T-helper 1 cell (primary cell): ENCODE measurements around the gene COL4A5.

ENCODE experiments used
- DNase-seq, 5 donors: peaks; one replicate each; pipeline ENCODE4 v3.0.0-alpha.2; 2012 to 2020

Gene COL4A5

DNA sequence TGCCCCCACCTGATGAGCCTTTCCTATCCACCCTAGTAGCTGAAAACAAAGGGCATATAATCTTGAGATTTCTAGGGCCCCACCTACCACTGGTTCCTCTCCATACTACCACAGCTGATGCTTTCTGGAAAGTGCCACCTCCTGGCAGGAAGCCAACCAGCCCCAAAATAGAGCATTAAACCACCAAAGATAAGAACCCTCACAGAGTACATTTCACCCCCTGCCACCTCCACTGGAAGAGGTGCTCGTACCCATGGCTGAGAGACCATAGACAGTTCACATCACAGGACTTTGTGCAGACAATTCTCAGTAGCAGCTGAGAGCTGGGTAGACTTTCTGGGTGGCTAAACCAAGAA lies 202.6 kb downstream of the COL4A5 start:
- DNase-seq = no peak

DNA sequence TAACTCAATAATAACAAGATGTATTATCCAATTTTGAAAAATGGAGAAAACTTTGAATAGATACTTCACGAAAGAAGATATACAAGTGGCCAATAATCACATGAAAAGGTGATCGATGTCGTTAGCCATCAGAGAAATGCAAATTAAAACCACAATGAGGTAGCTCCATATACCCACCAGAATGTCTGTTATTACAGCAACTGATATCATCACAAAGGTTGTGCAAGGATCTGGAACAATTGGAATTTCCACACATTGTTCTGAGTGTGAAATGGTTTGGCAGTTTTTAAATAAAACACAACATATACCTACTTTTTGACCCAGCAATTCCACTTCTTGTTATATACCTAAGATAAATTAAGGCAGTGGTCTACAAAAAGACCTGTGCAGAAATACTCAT lies 225.1 kb downstream of the COL4A5 start:
- no peak for DNase-seq

DNA sequence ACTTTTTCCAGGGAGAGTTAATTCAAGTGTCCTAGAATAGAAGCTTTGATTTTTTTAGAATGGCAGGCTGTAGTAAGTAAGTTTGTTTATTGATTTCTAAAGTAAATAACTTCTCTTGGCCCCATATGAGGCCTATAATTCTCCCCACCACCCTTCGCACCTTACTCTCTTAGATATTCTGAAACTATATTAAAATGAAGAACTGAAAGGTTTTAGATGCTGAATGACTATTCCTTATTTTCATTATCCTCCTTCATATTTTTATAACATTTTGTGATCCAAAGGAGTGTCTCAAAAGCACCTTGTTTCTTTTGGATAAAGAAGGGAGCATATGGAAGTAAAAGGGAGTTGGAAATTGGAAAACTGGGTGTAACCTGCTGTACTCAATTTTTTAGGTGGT lies 226.5 kb downstream of the COL4A5 start:
- no peak for DNase-seq

DNA sequence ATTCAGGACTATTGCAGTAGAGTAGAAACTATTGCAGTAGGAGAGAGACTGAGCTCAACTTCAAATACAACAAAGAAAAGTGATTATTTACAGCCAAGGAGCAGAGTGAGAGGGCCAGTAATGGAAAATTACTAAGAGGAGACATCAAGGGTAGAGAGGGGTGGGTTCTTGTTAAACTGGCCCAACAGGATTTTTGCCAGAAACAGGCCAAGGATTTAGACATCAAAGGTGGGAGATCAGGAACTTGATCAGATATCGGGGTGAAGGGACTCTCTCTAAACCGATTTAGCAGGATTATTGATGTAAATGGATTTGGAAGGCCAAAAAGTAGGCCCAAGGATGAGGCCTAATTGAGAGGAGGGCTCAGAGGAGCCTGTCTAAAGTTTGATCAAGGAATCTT lies 231.9 kb downstream of the COL4A5 start:
- DNase-seq = no peak

DNA sequence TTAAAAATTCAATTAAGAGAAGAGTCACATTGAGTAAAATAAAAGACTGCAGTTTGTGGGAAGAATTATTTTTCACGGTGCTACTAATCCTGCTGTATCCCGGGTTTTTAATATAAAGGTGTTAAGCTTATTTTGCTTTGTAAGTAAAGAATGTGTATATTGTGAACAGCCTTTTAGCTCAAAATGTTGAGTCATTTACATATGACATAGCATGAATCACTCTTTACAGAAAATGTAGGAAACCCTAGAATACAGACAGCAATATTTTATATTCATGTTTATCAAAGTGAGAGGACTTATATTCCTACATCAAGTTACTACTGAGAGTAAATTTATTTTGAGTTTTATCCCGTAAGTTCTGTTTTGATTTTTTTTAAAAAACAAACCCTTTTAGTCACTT lies 257.1 kb downstream of the COL4A5 start:
- no peak for DNase-seq

DNA sequence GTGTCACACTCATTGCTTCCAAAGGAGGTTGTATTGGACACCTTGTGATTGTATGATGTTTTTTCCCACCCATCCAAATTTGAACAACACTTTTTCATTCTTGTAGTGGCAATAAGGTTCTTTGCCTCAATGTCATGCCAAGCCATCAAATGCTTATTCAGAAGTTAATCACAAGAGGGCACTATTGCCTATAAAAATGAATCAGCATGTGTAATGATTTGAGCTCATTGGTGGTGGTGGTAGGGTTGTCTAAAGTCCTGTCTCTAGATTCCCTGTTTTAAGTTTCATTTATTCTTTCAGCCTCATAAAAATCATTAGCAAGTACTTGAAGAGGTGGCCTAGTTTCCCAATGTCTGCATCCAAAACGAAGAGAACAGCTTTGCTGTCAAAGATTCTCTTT lies 259.7 kb downstream of the COL4A5 start:
- DNase-seq = peak in 1 of 5 donors; percentile 2

DNA sequence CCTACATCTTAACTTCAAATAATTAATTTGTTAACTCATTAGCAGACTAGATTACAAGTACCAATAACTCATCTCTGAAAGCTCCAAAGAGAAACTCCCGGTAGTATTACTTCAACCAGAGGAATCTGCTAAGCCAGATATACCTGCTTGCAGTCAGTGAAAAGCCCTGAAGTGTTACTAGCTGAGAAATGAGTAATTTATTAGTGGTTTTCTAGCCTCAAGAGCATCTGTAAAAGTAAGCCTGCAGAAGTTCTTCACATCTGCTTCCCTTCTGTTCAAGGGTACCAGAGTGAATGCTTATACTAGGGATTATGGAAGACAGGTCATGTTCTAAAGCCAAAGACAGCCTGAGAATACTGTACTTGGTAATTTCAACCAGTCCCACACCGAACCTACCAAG lies 262.0 kb downstream of the COL4A5 start:
- DNase-seq = no peak

DNA sequence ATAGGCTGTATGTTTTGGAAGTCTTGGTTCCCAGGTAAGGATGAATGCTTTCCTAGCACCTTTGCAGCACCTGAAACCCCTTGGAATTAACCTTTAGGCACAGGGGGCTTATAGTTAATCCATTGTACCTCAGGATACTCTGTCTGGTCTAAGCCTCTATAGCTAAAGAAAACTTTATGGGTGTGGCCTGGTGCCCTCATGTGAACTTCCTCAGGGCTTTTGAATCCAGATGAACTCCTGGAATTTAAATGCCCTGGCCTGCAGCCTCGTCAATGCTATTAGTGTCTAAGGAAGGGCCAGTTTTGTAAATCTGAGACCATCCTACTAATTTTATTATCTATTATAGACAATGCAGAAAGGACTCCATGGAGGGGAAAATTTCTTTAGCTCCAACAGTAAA lies 262.9 kb downstream of the COL4A5 start:
- no peak for DNase-seq

DNA sequence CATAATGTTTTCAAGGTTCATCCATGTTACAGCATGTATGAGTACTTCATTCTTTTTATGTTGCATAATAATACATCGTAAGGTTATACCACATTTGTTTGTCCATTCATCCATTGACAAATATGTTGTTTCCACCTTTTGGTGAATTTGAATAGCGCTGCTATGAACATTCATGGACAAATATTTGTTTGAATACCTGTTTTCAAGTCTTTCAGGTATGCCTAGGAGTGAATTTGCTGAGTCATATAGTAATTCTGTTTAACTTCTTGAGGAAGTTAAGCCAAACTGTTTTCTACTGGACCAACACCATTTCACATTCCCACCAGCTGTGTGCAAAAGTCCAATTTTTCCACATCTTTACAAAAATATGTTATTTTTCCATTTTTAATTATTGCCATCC lies 265.2 kb downstream of the COL4A5 start:
- no peak for DNase-seq

DNA sequence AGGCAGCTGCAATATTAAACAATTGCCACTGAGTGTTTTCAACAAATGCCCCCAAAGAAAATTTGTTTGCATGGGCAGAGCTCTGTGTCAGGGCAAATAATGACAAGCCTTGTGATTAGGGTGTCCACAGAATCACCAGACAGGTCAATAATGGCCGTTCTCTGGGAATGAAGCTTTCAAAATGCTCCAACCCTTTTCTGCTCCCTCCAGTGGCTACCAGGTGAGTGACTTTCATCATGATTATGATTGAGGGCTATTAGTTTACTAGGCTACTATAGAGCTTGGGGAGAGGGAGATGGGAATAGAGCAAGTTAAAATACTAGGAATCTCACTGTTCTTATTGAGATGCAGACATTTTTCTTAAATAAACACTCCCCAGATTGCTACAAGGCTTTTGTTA lies 273.2 kb downstream of the COL4A5 start:
- DNase-seq = no peak

DNA sequence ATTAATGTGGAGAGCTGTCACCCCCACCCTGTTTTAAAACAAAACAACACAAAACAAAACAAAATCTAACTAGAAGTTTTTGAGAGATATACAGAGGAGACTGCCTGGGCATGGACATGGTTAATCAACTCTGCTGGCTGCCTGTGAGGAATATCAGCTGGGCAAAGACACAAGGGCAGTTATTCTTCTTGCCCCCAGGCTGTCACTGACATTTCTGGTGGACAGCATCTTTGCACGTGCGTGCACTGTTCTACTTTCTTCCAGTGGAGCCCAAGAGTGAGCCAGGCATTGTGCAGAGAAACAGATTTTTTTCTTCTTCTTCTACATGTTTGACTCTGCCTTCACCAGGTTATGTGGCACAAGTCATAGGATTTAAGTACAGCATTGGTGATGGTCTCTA lies 282.9 kb downstream of the COL4A5 start:
- no peak for DNase-seq

DNA sequence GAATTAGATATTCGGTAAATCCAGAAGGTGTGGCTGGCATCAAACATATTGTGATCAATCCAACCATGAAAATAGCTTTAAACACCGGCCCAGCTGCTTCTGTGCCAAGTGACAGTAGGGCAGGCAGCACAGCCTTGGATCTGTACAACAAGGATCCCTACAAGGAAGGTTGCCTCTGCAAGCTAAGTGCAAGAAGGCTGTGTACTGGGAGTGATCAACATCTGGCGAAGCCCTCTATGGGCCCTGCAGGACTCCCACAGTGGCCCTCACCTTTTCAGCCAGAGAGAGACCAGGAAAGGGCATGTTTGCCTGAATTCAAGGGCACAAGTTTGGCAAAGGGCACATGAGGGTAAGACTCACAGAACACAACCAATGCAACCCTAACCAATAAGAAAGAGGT lies 287.1 kb downstream of the COL4A5 start:
- DNase-seq = no peak

DNA sequence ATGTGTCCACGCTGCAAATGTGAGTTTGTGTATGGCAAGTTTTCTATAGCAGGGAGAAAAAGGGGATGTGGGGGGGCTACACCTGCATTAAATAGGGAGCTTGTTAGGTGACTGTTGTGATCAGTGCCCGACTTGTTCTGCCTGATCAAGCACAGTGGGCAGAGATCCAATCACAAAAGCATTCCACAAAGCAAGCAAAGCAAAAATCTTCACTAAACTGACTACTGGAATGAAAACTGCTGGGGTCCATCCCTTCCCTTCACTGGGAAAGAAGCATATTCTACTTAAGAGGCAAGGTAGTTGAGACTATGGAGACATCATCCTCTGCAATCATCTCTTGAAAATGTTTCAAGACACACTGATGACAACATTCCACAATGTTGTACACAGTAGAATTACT lies 291.5 kb downstream of the COL4A5 start:
- DNase-seq = no peak

DNA sequence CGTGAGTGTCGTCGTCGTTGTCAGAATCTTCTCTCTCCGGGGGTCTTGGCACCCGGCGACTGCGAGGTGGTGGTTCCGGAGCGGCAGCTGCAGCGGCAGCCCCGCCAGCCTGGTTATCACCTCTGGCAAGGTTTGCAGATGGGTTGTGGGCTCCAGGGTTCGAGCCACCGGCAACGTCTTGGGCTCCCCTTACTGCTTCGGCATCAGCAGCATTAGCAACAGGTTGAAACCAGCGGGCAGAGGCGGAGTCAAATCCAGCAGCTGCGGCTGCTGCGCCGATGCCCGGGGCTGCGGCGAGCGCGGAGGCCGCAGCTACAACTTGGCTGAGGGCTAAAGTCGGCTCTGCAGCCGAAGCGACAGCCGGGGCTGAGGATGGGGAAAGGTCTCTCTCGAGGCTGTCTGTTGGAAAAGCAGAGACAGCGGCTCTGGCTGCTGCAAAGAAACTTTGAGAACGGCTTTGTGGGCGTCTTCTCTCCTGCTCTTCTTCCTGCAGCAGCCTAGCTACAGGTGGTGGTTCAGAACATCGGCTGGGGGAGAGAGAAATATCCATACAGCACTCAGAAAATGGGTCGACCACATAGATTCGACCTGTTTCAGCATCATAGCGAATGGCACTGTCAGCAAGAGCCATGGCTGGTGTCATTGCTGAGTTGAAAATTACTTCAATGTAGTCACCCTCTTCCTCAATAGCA lies 293.1 kb downstream of the COL4A5 start:
- DNase-seq = no peak

DNA sequence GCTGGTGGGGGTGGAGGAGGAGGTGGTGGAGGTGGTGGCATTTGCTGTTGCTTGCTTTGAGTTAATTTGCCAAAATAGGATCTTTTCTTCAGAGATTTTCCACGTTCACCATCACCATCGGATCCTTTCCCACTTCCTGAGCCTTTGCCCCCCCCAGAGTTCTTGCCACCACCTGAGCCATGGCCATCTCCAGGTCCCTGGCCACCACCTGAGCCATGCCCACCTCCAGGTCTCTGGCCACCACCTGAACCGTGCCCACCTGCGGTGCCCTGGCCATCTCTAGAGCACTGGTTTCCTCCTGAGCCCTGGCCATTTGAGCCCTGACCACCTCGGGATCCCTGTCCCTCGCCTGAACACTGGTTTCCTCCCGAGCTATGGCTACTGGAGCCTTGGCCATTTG lies 294.8 kb downstream of the COL4A5 start:
- DNase-seq = no peak

DNA sequence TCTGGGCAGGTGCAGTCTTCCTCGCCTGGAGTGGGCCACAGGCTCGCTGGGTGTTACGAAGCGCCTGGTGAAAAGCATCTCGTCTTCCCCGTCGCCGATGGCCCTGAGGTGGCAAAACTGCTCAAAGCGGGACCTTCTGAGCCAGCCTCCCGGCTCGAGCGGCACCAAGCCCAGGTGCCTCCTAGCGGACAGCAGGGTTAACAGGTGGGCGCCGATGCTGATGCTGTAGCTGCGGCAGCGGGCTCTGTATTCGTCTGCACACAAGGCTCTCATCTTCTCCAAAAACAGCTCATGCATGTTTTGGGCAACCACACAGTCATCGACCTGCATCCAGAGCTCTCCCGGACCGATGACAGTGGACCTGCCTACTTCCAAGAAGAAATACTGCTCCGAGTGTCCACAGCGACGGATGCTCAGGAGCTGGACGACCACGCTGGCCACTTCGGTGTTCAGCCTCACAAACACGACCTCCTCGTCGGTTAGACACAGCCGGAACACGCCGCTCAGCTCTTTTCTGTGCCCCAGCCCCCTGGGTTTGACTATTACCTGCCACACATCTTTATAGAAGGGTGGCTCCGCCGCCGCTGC lies 295.5 kb downstream of the COL4A5 start:
- no peak for DNase-seq

DNA sequence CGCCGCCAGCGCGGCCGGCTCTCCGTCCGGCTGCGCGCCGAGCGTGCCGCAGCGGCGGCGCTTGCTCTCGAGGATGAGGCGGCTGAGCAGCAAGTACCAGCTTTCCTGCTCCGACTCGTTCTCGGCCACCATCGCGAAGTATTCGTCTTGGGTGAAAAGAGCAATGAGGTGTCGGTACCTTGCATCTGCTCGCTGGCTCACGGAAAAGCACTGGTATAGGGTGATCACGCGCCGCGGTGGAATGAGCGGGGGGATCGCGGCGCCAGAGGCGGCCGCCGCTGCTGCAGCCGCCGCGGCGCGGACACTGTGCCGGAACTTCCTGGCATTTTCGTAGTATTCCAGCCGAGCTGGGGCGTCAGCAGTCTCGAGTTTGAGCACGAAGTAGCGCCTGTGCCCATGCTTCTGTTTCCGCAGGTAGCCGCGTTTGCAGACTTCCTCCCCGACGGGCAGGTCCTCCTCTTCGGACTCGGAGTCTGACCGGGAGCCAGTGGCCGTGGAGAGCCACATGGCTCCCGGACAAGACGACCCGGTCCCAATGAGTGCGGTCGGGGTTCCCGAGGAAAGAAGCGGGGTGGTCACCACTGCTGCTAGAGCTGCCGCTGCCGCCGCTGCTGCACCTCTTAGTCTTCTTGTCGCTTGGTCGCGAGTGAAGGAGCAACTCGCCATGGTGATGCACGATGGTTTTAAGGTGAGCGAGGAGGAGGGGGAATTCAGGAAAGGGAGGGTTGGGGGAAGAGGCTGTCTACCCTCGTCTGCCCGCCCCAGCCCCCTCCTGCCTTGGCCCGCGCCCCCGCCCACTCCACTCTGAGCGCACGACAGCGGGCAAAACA lies 296.3 kb downstream of the COL4A5 start:
- DNase-seq = no peak

DNA sequence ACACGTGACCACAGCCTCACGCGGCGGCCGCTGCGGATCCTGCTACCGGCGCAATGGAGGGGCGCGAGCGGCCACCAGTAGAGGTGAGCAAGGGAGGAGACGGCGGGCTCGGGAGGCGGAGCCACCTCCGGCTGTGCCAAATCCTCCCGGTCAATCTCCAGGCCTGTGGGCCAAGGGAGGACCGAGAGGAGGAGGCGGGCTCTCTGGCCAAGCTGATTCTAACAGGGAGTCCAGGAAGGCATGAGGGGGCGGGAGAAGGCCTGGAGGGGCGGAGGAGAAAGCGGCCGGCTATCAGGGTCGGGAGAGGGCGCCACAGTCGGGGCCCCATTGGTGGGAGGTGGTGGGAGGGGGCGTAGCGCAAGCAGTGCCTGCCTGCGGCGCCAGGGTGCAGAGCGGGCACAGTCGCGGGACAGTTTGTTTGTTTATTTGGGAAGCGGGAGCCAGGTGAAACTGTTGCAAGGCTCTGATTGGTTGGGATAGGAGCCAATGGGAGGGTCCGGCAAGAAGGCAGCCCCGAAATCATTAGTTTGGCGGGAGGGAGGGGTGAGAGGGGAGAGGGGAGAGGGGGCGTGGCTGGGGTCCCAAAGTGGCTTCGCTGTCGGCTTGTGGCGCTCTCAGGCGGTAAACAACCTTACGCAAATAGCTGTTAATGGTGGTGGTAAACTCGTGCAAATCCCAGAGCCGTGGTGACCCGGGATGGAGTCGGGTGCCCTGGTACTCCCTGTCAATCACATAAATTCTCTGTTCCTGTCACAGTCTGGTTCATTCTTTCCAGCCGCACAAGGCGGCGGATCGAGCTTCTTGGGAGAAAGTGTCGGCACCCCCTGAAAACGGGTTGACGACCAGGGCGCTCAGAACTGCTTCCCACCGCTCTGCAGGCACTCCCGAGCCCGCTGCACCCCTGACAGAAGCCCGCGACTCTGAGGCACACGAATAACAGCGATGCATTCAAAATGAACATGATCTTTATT lies 297.2 kb downstream of the COL4A5 start, which contains the start of gene IRS4:
Gene IRS4 (minus strand): TSS at position 55 of the 971 bp plus-strand sequence.
- no peak for DNase-seq

DNA sequence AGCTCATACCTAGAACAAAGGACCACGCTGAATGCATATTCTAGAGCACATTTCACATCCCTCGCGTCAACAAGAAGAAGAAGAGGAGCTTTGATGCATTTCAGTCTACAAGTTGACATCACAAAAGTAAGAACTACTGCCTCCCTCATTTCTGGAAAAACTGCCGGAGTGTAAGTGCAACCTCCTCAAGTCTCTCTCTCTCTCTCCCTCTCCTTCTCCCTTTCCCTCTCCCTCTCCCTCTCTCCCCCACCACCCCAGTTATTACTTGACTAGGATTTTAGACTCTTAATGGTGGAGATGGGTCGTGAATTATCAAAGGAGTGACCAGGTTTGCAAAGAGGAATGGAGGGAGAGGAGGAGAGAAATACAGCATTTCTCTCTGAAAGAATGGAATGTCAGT lies 298.1 kb downstream of the COL4A5 start:
- no peak for DNase-seq

DNA sequence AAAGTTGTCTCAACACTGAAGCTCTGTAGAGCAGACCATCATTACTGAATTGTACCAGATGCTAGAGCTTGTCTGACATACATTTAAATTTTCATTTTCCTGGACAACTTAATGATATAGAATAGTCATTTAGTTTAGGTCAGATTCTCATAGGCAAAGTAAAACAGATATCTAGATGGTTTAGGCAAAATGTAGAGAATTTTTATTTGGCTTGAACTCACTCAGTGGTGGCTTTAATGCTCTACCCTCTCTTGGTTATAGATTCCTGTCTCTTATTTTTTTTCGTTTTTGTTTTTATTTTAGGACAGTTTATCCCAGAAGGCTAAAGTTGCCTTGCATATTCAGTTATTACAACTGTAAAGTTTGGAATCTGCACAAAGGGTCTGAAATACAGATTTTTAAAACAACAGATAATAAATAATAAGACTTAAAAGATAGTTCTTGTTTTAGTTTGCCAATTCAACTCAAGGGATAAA lies 300.7 kb downstream of the COL4A5 start:
- no peak for DNase-seq
